NCI-H187 (cell line): ENCODE results near the gene ACTR1B.
A peak's percentile ranks its signal among the peaks of the same experiment; 100 is the strongest.
"Not testable (repeated sequence)": the region's sequence is repeated elsewhere in the genome, so short reads cannot be mapped to it uniquely, and the experiment has no call there.

Source experiments
- DNase-seq, 2 experiments: peaks; one replicate each; lab custom pipeline; 2025; lab: John Stamatoyannopoulos, UW

The ACTR1B gene

GRCh38 chr2:97658691-97659157 is 5.1 kb downstream of the ACTR1B start:
- DNase-seq, result no peak

DNA sequence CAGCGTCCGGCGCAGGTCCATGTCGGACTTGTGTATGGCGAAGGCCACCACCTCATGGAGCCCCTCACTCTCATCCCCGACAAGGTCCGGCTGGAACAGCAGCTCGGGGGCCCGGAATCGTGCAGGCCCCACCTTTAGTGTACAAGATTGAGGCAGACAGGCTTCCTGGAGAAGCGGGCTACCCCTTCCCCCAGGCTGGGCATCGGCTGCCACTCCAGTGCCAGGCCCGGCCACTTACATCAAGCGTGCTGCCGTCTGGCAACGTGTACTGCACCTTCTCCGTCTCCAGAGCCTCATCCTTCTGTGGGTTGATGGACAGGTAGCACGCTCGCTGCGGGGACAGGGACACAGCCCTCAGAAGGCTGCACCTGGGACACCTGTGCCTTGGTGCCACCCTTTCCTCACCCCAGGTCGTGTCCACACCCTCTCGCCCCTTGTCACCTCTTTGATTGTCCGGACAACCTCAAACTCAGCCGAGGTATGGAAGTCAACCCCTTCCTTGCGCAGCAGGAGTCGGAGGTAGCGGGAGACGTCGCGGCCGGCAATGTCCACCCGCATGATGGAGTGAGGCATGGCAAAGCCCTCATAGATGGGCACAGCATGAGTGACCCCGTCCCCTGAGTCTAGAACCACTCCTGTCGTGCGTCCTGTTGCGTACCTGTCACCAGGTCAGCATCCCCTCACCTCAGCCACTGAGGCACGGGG is 5.7 kb downstream of the ACTR1B start:
- no peak for DNase-seq

GRCh38 chr2:97656905-97657587 is 6.8 kb downstream of the ACTR1B start:
- DNase-seq, result no peak

- no peak for DNase-seq
Measured at GRCh38 chr2:97656129-97656755, 7.6 kb downstream of the ACTR1B start.

GRCh38 chr2:97654791-97655190 is 9.1 kb downstream of the ACTR1B start:
- DNase-seq, result no peak

GRCh38 chr2:97654309-97654708 is 9.5 kb downstream of the ACTR1B start:
- no peak for DNase-seq

DNA sequence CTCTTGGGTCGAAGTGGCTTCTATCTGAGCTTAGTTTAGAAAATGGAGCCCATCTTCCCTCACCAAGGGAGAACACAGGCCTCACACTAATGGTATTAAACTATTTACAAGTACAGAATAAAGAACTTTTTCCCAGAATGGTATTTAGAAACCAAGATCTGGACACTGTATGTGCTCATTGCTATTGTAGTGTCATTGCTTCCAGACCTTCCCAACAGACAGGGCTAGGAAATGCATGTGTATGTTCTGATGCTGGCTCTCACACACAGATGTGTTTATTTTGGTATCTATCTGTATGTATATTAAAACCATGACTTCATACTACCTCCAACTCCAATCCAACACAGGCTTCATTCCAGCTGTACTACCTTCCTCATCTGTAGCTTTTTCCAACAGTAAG is 10.0 kb downstream of the ACTR1B start:
- DNase-seq, result no peak

DNA sequence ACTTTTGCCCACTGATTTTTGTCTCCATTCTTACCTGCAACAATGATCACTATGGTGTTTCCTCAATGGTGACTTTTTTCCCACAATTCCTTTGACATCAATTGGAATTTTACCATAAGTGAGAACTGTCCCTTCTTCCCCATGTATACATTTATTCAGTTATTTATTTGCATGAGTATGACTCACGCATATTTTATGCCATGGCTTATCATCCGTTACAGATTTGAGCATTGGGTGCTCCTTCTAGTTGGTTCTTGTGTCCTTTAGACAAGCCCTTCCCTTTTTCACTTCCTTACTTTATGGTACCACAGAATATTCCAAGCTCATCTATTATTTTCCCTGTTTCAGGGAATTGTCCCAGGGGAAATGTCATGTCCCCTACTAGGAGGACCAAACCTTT is 10.4 kb downstream of the ACTR1B start:
- DNase-seq, result no peak

GRCh38 chr2:97651114-97651513 is 12.7 kb downstream of the ACTR1B start:
- DNase-seq, result no peak

GRCh38 chr2:97646977-97647376 is 16.9 kb downstream of the ACTR1B start:
- DNase-seq, result no peak

DNA sequence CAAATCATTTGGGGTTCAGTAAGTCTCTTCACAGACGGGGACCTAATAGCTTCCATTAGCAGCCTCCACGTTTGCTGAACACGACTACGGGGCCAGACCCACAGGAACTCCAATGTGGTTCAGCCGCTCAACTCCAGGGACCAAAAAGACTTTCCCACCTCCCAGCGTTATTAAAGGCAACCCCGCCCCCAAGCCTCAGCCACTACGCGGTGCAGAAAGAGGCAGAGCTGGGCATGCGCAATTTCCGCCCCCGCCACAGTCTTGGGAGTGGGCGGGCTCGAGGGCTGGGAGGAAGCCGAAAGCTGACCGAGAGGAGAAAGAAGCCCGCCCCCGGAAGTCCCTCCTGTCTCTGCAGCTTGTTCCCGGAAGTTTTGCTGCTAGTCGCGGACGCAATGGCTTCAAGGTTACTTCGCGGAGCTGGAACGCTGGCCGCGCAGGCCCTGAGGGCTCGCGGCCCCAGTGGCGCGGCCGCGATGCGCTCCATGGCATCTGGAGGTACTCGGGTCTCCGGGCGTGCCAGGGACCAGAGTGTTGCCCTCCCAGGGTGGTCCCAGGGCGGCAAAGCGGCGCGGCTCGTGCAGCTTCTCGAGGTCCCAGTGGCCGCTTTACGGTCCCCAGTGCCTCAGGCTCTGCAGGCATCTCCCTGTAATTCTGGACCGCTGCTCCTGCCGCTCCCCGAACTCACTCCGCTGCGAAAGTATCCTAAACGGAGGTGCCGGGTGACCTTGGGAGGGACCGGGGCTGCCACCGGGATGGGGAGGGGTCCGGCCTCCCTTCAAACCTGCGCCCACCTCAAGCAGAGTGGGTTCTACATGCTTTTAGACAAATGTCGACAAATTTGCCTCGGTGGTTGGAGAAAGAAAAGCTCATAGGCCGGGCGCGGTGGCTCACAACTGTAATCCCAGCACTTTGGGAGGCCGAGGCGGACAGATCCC is 17.9 kb downstream of the ACTR1B start, which contains the start of gene COX5B:
Gene COX5B (plus strand): TSS at position 368 of the 935 bp plus-strand sequence. CDS start 25 bp downstream, at position 393.
- peak; percentile 97 to 98 for DNase-seq

GRCh38 chr2:97645112-97645694 is 18.6 kb downstream of the ACTR1B start:
- DNase-seq, result no peak

DNA sequence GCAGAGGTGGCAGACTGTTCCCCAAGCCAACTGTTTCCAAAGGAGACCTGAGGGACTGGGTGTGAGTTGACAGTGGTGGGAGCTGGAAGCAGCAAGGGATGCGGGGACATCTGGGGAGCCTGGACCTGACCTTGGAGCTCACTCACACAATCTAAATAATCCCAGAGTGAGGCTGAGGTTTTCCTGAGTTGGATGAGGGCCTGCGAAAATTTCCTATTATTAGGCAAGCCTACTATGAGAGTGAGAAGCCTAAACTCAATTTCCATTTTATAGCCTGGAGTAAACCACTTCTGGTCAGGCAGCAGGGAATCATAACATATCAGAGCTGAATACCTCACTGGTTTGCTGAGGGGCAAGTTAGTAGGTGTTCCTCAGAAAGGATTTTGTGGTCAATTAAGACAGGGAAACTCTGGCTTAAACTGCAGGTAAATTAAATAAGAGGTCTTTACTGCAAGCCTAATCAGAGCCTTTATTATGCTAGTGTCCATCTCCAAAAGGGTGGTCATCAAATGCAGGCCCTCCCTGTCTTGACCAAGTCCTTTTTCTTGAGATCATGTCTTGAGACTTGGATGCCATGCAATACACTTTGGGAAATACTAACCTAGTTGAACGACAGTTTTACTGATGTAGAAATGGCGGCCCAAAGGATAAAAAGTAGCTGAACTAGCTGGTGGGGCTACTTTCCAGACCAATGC is 19.7 kb downstream of the ACTR1B start:
- no peak for DNase-seq

DNA sequence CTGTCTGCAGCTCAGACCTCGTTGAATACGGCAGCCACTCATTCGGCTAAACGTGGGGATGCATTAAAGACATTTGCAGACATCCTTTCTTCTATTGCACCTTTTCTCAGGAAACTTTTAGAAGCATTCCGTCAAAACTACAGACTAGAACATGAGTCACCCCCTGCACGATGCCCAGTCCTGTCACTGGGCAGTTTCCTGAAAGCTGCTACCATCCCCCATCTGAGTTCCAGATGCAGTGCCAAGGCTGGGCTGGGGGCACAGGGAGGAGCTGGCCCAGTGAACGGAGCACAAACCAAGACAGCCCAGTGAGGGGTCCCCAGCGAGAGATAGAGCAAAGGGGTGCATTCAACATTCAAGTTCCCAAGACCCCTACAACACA is 37.8 kb downstream of the ACTR1B start:
- not testable (repeated sequence) for DNase-seq

DNA sequence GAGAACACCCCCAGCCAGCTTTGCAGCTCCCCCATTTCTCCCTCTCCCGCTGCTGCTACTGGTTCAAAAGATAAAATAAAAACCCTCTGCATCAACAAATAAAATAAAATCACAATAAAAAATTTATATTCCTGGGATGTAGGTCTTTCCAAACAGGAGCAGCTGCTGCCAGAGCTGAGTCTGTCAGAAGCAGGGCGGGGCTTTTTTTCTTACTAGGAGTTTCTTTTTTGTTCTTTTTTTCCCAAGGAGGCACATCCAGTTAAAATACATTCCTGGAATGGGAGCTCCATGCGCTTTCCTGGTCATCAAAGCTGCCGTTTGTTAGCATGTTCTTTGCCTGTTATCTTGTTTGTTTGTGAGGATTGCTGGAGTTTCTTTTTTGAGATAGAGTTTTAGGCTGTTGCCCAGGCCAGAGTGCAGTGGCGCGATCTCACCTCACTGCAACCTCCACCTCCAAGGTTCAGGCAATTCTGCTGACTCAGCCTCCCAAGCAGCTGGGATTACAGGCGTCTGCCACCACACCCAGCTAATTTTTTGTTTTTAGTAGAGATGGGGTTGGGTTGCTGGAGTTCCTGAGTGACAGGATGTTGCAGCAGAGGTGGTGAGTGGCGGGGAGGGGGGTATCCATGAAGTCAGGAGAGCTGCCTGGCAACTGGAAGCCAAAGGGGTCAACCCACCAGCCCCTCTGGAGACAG is 38.3 kb downstream of the ACTR1B start:
- DNase-seq, result not testable (repeated sequence)

GRCh38 chr2:97622976-97623375 is 40.9 kb downstream of the ACTR1B start:
- DNase-seq, result not testable (repeated sequence)

DNA sequence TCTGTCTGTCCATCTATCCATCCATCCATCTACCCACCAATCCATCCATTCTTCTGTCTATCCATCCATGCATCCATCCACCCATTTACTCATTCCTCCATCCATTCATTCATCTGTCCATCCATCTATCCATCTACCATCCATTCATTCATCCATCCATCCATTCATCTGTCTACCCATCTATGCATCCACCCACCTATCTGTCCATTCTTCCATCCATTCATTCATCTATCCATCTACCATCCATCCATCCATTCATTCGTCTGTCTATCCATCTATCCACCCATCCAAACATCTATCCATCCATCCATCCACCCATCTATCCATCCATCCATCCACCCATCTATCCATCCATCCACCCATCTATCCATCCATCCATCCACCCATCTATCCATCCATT is 43.4 kb downstream of the ACTR1B start:
- not testable (repeated sequence) for DNase-seq

- DNase-seq, result not testable (repeated sequence)
Measured at GRCh38 chr2:97618939-97619827, 44.7 kb downstream of the ACTR1B start.

DNA sequence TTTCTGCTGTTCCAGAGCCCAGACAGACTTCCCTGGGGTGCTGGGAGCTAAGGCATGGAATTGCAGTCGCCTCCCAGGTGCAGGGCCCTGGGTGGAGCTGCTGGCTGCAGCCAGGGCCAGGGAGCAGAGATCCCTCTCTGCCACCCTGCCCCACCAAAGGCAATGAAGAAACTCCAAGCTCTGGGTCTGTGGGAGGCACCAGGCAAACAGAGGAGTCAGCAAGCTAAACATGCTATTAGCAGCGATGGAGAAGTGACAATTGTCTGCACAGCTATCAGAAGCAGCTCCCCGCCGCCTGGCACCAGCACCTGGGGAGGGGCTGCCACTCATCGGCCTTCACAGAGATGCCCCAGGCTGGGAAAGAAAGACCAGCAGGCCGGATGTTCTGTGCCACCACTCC is 45.9 kb downstream of the ACTR1B start:
- DNase-seq, result no peak
